ENCODE measurements around the gene TCF7. TPM values are rescaled to one million over a fixed set of nuclear protein-coding genes. Genes with fewer than 3 reads are reported as not detected.

The TCF7 gene
- polyA plus RNA-seq, 2 of the 4 experiments (the other 2 are of a cell fraction): 2.8 to 10.1 TPM

- DNase-seq (ENCODE audit: low read depth in 1 of 2, low spot score in 1 of 2) (peak; percentile 53 to 80), FAIRE-seq (no peak), ATAC-seq (peak; percentile 81 to 92)
- H3K4me2 ChIP-seq: no peak overlapping the region
- peaks cover 18% of the 10 kb centered on the region for H3K4me1 ChIP-seq
- no peak overlapping the region for H3K27ac ChIP-seq
- peak; percentile 51 to 56; a peak in 4 of 5 replicates for TF ChIP-seq RAD21 (conservative IDR thresholded peaks at IDR 0.05 in 1 of 2, IDR thresholded peaks at IDR 0.05 in 1 of 2)
- TF ChIP-seq SMC3 (IDR thresholded peaks at IDR 0.05): peak; percentile 64
- TF ChIP-seq MAZ (IDR thresholded peaks at IDR 0.05; ENCODE audit: borderline replicate concordance, low read depth, low read length): 0 out of 2 replicates have a peak, but pooled peaks have one; percentile 22
- TF ChIP-seq CTCF (IDR thresholded peaks at IDR 0.05): peak; percentile 73
- no peak for TF ChIP-seq USF2 (IDR thresholded peaks at IDR 0.05)
- no peaks in the 10 kb centered on the region for H3K9me3 ChIP-seq
- POLR2A ChIA-PET: no interaction called here
- WGBS (ENCODE audit: missing lambda C conversion rate): 54% methylated on average over 17 of the region's 20 CpGs
- CTCF ChIA-PET: interaction anchor here (0.6 to 4.4 kb wide), 25 partner anchors 8 to 188 kb away, joined by 3 to 47 read pairs (median 5); no protein-coding TSS in a partner anchor
- H3K4me3 ChIP-seq: no peak overlapping the region
These were observed 12.6 kb upstream of the TCF7 start for GRCh38 chr5:134101686-134102439.

GRCh38 chr5:134103397-134103796, 11.1 kb upstream of the TCF7 start:
- FAIRE-seq (no peak), DNase-seq (ENCODE audit: low read depth in 1 of 2, low spot score in 1 of 2) (no peak), ATAC-seq (no peak)
- Histone ChIP-seq H3K4me2 (no peak overlapping the region), H3K27ac (no peak overlapping the region), H3K4me3 (no peak overlapping the region), H3K9me3 (no peaks in the 10 kb centered on the region), H3K4me1 (peaks cover 18% of the 10 kb centered on the region)
- CTCF ChIA-PET: interaction anchor here (0.5 to 4.4 kb wide), 4 partner anchors 8 to 802 kb away, joined by 3 to 47 read pairs (median 8); no protein-coding TSS in a partner anchor
- 82% methylated on average over 9 of the region's 9 CpGs for WGBS (ENCODE audit: missing lambda C conversion rate)
- no peak for TF ChIP-seq CEBPB (IDR thresholded peaks at IDR 0.05)
- no peak for TF ChIP-seq KDM5A (IDR thresholded peaks at IDR 0.05)
- no peak for TF ChIP-seq HDAC2 (IDR thresholded peaks at IDR 0.05)
- no peak for TF ChIP-seq ESRRA (IDR thresholded peaks at IDR 0.05; ENCODE audit: borderline replicate concordance, low read length)
- TF ChIP-seq EP300 (IDR thresholded peaks at IDR 0.05): no peak
- TF ChIP-seq CBX2 (IDR thresholded peaks at IDR 0.05; ENCODE audit: borderline replicate concordance, low read depth): no peak
- no peak for TF ChIP-seq MAX (IDR thresholded peaks at IDR 0.05)
- TF ChIP-seq FOXS1 (CRISPR knock-in tag; IDR thresholded peaks at IDR 0.05): no peak
- TF ChIP-seq NFE2L2 (conservative IDR thresholded peaks at IDR 0.05; ENCODE audit: low read length): no peak
- no peak for TF ChIP-seq EHMT2 (IDR thresholded peaks at IDR 0.05; ENCODE audit: low read depth)
- no peak for TF ChIP-seq ZFP36 (IDR thresholded peaks at IDR 0.05; ENCODE audit: borderline replicate concordance, partially characterized antibody)
- no peak for TF ChIP-seq KDM1A (IDR thresholded peaks at IDR 0.05; ENCODE audit: low read depth)
- no peak for TF ChIP-seq SMC3 (IDR thresholded peaks at IDR 0.05)
- TF ChIP-seq POLR2AphosphoS2 (conservative IDR thresholded peaks at IDR 0.05; ENCODE audit: low read length): no peak
- POLR2A ChIA-PET: no interaction called here

- Histone ChIP-seq H3K4me3 (no peak overlapping the region), H3K27ac (no peak overlapping the region), H3K9me3 (no peaks in the 10 kb centered on the region), H3K4me2 (no peak overlapping the region), H3K4me1 (peaks cover 12% of the 10 kb centered on the region)
- no peak for ATAC-seq
- ChIA-PET POLR2A (no interaction called here), CTCF (interaction anchor here (0.8 to 4.4 kb wide), 3 partner anchors 8 to 31 kb away, joined by 3 to 47 read pairs (median 3); no protein-coding TSS in a partner anchor)
- no peak for DNase-seq (ENCODE audit: low read depth in 1 of 2, low spot score in 1 of 2)
- FAIRE-seq: no peak
- 83% methylated on average over 9 of the region's 11 CpGs for WGBS (ENCODE audit: missing lambda C conversion rate)
- TF ChIP-seq JUN (IDR thresholded peaks at IDR 0.05): no peak
- no peak for TF ChIP-seq HEYL (CRISPR knock-in tag; IDR thresholded peaks at IDR 0.05)
- TF ChIP-seq BCL3 (IDR thresholded peaks at IDR 0.05): no peak
- TF ChIP-seq FOSB (CRISPR knock-in tag; IDR thresholded peaks at IDR 0.05): no peak
- no peak for TF ChIP-seq CBX8 (IDR thresholded peaks at IDR 0.05)
- TF ChIP-seq CBX2 (IDR thresholded peaks at IDR 0.05; ENCODE audit: borderline replicate concordance, low read depth): no peak
- no peak for TF ChIP-seq NPAS2 (CRISPR knock-in tag; IDR thresholded peaks at IDR 0.05; ENCODE audit: borderline replicate concordance)
- no peak for TF ChIP-seq FOXS1 (CRISPR knock-in tag; IDR thresholded peaks at IDR 0.05)
- TF ChIP-seq HOXA7 (CRISPR knock-in tag; IDR thresholded peaks at IDR 0.05): no peak
- no peak for TF ChIP-seq ZNF302 (CRISPR knock-in tag; IDR thresholded peaks at IDR 0.05)
- no peak for TF ChIP-seq HES2 (IDR thresholded peaks at IDR 0.05)
- TF ChIP-seq HOXB5 (CRISPR knock-in tag; IDR thresholded peaks at IDR 0.05): no peak
- TF ChIP-seq ESRRA (IDR thresholded peaks at IDR 0.05; ENCODE audit: borderline replicate concordance, low read length): no peak
- no peak for TF ChIP-seq EP300 (IDR thresholded peaks at IDR 0.05)
- no peak for TF ChIP-seq BHLHE40 (IDR thresholded peaks at IDR 0.05; ENCODE audit: low read depth, low read length)
These were observed 10.4 kb upstream of the TCF7 start for GRCh38 chr5:134103998-134104654.
